ENCODE measurements around the gene ZIM2. TPM values are rescaled to one million over a fixed set of nuclear protein-coding genes. Genes with fewer than 3 reads are reported as not detected.
"Not testable (repeated sequence)": the region's sequence is repeated elsewhere in the genome, so short reads cannot be mapped to it uniquely, and the experiment has no call there.

ZIM2 gene
- total and polyA plus RNA-seq, 2 donors = 0.18 to 5.7 TPM

GRCh38 chr19:56860409-56860808, 19.9 kb upstream of the ZIM2 start:
- H3K4me1 ChIP-seq (ENCODE audit: insufficient read depth); H3K27ac ChIP-seq (ENCODE audit: low read depth): not testable (repeated sequence)

GRCh38 chr19:56858026-56858425, 17.5 kb upstream of the ZIM2 start:
- Histone ChIP-seq H3K27ac (ENCODE audit: low read depth) (no peak overlapping the region), H3K36me3 (ENCODE audit: insufficient read depth) (no peaks in the 10 kb centered on the region), H3K4me3 (ENCODE audit: low read depth, low read length) (no peak overlapping the region), H3K4me1 (ENCODE audit: insufficient read depth) (no peaks in the 10 kb centered on the region)
- WGBS = 89% methylated on average over 4 of the region's 4 CpGs
- DNase-seq (ENCODE audit: extremely low spot score) = no peak

More at GRCh38 chr19:56860409-56860808, 19.9 kb upstream of the ZIM2 start:
- not testable (repeated sequence) for H3K36me3 ChIP-seq (ENCODE audit: insufficient read depth); DNase-seq (ENCODE audit: extremely low spot score); H3K4me3 ChIP-seq (ENCODE audit: low read depth, low read length)
- 90% methylated on average over 10 of the region's 10 CpGs for WGBS

- WGBS = 56% methylated on average over 3 of the region's 3 CpGs
- no peak overlapping the region for H3K27ac ChIP-seq (ENCODE audit: low read depth)
These were observed 16.3 kb upstream of the ZIM2 start for GRCh38 chr19:56856822-56857221.

GRCh38 chr19:56852361-56852760, 11.8 kb upstream of the ZIM2 start:
- DNase-seq (ENCODE audit: extremely low spot score); H3K27ac ChIP-seq (ENCODE audit: low read depth); H3K4me1 ChIP-seq (ENCODE audit: insufficient read depth); H3K4me3 ChIP-seq (ENCODE audit: low read depth, low read length); H3K36me3 ChIP-seq (ENCODE audit: insufficient read depth): not testable (repeated sequence)
- 96% methylated on average over 2 of the region's 2 CpGs for WGBS

More at GRCh38 chr19:56856822-56857221, 16.3 kb upstream of the ZIM2 start:
- Histone ChIP-seq H3K4me1 (ENCODE audit: insufficient read depth) (no peaks in the 10 kb centered on the region), H3K36me3 (ENCODE audit: insufficient read depth) (no peaks in the 10 kb centered on the region), H3K4me3 (ENCODE audit: low read depth, low read length) (no peak overlapping the region)
- DNase-seq (ENCODE audit: extremely low spot score) = no peak

- 84% methylated on average over 4 of the region's 4 CpGs for WGBS
- DNase-seq (ENCODE audit: extremely low spot score) = no peak
- H3K4me3 ChIP-seq (ENCODE audit: low read depth, low read length) = no peak overlapping the region
- H3K4me1 ChIP-seq (ENCODE audit: insufficient read depth) = no peaks in the 10 kb centered on the region
- no peaks in the 10 kb centered on the region for H3K36me3 ChIP-seq (ENCODE audit: insufficient read depth)
- H3K27ac ChIP-seq (ENCODE audit: low read depth) = no peak overlapping the region
These were observed 7.6 kb upstream of the ZIM2 start for GRCh38 chr19:56848166-56848565.

- no peak for DNase-seq (ENCODE audit: extremely low spot score)
- Histone ChIP-seq H3K36me3 (ENCODE audit: insufficient read depth) (no peaks in the 10 kb centered on the region), H3K27ac (ENCODE audit: low read depth) (no peak overlapping the region), H3K4me3 (ENCODE audit: low read depth, low read length) (no peak overlapping the region), H3K4me1 (ENCODE audit: insufficient read depth) (no peaks in the 10 kb centered on the region)
- WGBS = 90% methylated on average over 1 of the region's 1 CpG
These were observed 1.9 kb upstream of the ZIM2 start for GRCh38 chr19:56842412-56842811.

GRCh38 chr19:56841193-56841543, 642 bp upstream of the ZIM2 start:
- H3K4me3 ChIP-seq (ENCODE audit: low read depth, low read length) = no peak overlapping the region
- H3K27ac ChIP-seq (ENCODE audit: low read depth) = no peak overlapping the region
- DNase-seq (ENCODE audit: extremely low spot score) = no peak
- H3K4me1 ChIP-seq (ENCODE audit: insufficient read depth) = no peaks in the 10 kb centered on the region
- 46% methylated on average over 12 of the region's 12 CpGs for WGBS
- no peaks in the 10 kb centered on the region for H3K36me3 ChIP-seq (ENCODE audit: insufficient read depth)

GRCh38 chr19:56839652-56840450, 675 bp downstream of the ZIM2 start:
- peak; percentile 93 for DNase-seq (ENCODE audit: extremely low spot score)
- no peaks in the 10 kb centered on the region for H3K36me3 ChIP-seq (ENCODE audit: insufficient read depth)
- no peaks in the 10 kb centered on the region for H3K4me1 ChIP-seq (ENCODE audit: insufficient read depth)
- no peak overlapping the region for H3K27ac ChIP-seq (ENCODE audit: low read depth)
- peak overlapping the region; percentile 40 for H3K4me3 ChIP-seq (ENCODE audit: low read depth, low read length)
- WGBS = 48% methylated on average over 48 of the region's 48 CpGs

- H3K27ac ChIP-seq (ENCODE audit: low read depth) = no peak overlapping the region
- WGBS = 41% methylated on average over 34 of the region's 34 CpGs
- no peaks in the 10 kb centered on the region for H3K36me3 ChIP-seq (ENCODE audit: insufficient read depth)
- peak; percentile 95 for DNase-seq (ENCODE audit: extremely low spot score)
- no peaks in the 10 kb centered on the region for H3K4me1 ChIP-seq (ENCODE audit: insufficient read depth)
- H3K4me3 ChIP-seq (ENCODE audit: low read depth, low read length) = no peak overlapping the region
These were observed 1.4 kb downstream of the ZIM2 start for GRCh38 chr19:56838909-56839651.

- 47% methylated on average over 44 of the region's 44 CpGs for WGBS
- Histone ChIP-seq H3K4me1 (ENCODE audit: insufficient read depth) (no peaks in the 10 kb centered on the region), H3K27ac (ENCODE audit: low read depth) (peak overlapping the region; percentile 77), H3K4me3 (ENCODE audit: low read depth, low read length) (peak overlapping the region; percentile 38), H3K36me3 (ENCODE audit: insufficient read depth) (no peaks in the 10 kb centered on the region)
- DNase-seq (ENCODE audit: extremely low spot score) = peak; percentile 55
These were observed 2.3 kb downstream of the ZIM2 start for GRCh38 chr19:56838024-56838908.

GRCh38 chr19:56837492-56838023, 3.0 kb downstream of the ZIM2 start:
- peak overlapping the region; percentile 38 for H3K4me3 ChIP-seq (ENCODE audit: low read depth, low read length)
- no peak overlapping the region for H3K27ac ChIP-seq (ENCODE audit: low read depth)
- 39% methylated on average over 25 of the region's 25 CpGs for WGBS

GRCh38 chr19:56837004-56837403, 3.5 kb downstream of the ZIM2 start:
- no peak for DNase-seq (ENCODE audit: extremely low spot score)
- Histone ChIP-seq H3K4me3 (ENCODE audit: low read depth, low read length) (no peak overlapping the region), H3K4me1 (ENCODE audit: insufficient read depth) (no peaks in the 10 kb centered on the region), H3K36me3 (ENCODE audit: insufficient read depth) (no peaks in the 10 kb centered on the region), H3K27ac (ENCODE audit: low read depth) (no peak overlapping the region)
- WGBS = 50% methylated on average over 6 of the region's 6 CpGs

More at GRCh38 chr19:56837492-56838023, 3.0 kb downstream of the ZIM2 start:
- peak; percentile 67 for DNase-seq (ENCODE audit: extremely low spot score)
- H3K36me3 ChIP-seq (ENCODE audit: insufficient read depth) = no peaks in the 10 kb centered on the region
- no peaks in the 10 kb centered on the region for H3K4me1 ChIP-seq (ENCODE audit: insufficient read depth)

- 80% methylated on average over 9 of the region's 9 CpGs for WGBS
- no peak for DNase-seq (ENCODE audit: extremely low spot score)
- no peaks in the 10 kb centered on the region for H3K36me3 ChIP-seq (ENCODE audit: insufficient read depth)
- no peak overlapping the region for H3K27ac ChIP-seq (ENCODE audit: low read depth)
- no peaks in the 10 kb centered on the region for H3K4me1 ChIP-seq (ENCODE audit: insufficient read depth)
- H3K4me3 ChIP-seq (ENCODE audit: low read depth, low read length) = no peak overlapping the region
These were observed 4.5 kb downstream of the ZIM2 start for GRCh38 chr19:56836059-56836458.

Measured in urinary bladder (tissue), 4 donors.